GM19351 (cell line): Measurements from ENCODE around the gene VWA1.
"Not testable (repeated sequence)": the region's sequence is repeated elsewhere in the genome, so short reads cannot be mapped to it uniquely, and the experiment has no call there.

ENCODE experiments used
- ATAC-seq: cut with Tn5 transposase; IDR thresholded peaks from one replicate; pipeline ENCODE4 v1.9.1; 2021; ENCODE audit warnings: mild to moderate bottlenecking, moderate library complexity; ENCODE audit not compliant: unreplicated experiment

Gene VWA1

DNA sequence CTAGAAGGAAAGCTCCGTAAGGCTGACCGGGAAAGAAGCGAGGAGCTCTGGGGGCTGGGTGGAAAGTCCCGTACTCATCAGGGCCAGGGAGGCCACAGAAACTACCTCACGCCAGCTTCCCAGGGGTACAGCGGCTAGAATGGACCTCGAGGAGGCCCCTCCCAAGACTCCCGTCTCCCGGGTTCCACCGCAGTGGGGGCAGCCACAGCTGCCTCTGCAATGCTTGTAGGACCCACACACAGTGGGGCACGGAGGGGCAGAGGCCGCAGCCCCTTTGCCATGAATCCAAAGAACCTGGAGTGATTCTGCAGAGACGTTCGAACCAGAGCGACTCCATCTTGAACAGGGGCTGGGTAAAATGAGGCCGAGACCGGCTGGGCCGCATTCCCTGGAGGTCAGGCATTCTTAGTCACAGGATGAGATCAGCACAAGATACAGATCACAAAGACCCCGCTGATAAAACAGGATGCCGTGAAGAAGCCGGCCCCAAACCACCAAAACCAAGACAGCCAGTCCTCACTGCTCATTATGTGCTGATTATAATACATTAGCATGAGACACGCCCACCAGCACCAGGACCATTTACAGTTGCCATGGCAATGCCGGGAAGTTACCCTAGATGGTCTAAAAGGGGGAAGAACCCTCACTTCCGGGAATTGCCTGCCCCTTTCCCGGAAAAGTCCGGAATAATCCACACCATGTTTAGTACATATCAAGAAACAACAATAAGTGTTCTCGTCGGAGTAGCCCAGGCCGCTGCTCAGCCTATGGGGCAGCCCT lies 12.8 kb upstream of the VWA1 start:
- no peak for ATAC-seq

- ATAC-seq = no peak
Measured at GRCh38 chr1:1423245-1423597, 12.3 kb upstream of the VWA1 start.

- ATAC-seq = no peak
Measured at GRCh38 chr1:1424707-1425106, 10.8 kb upstream of the VWA1 start.

GRCh38 chr1:1425426-1425752 lies 10.1 kb upstream of the VWA1 start:
- ATAC-seq = no peak

- ATAC-seq = no peak
Measured at GRCh38 chr1:1425753-1426495, 9.6 kb upstream of the VWA1 start.

GRCh38 chr1:1426496-1427105 lies 8.9 kb upstream of the VWA1 start:
- no peak for ATAC-seq

DNA sequence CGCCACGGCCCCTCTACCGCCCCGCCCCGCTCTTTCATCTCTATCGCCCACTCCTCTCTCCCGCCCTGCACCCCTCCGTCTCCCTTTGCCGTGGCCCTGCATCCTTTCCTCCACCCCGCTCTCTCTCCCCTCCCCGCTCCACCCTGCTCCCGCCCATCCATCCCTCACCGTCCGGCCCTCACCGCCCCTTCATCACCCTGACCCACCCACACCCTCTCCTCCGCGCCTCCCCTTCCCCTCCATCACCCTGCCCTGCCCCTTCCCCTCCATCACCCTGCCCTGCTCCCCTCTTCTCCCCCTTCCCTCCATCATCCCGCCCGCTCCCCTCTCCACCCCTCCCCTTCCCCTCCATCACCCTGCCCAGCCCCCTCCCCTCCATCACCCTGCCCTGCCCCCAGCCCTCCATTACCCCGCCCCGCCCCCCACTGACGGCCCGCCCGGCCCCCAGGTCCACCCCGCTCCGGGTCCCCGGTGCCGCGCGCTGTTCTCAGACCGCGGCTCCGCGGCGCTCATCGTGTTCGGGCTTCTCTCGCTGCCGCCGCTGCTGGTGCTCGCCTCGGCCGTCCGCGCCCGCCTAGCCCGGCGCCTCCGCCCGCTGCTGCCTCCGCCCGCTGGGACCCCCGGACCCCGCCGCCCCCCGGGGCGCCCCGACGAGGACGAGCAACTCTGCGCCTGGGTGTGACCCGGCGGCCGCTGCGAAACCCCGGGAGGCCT lies 8.2 kb upstream of the VWA1 start:
- no peak for ATAC-seq

- ATAC-seq = no peak
Measured at GRCh38 chr1:1427820-1428148, 7.7 kb upstream of the VWA1 start.

GRCh38 chr1:1428174-1428573 lies 7.3 kb upstream of the VWA1 start:
- no peak for ATAC-seq

DNA sequence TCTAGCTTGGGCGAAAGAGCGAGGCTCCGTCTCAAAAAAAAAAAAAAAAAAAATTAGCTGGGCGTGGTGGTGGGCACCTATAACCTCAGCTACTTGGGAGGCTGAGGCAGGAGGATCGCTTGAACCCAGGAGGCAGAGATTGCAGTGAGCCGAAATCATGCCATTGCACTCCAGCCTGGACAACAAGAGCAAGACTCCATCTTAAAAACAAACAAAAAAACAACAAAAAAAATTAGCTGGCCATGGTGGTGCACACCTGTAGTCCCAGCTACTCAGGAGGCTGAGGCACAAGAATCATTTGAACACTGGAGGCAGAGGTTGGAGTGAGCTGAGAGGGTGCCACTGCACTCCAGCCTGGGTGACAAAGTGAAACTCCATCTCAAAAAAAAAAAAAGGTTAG lies 6.5 kb upstream of the VWA1 start:
- ATAC-seq = not testable (repeated sequence)

GRCh38 chr1:1429671-1430073 lies 5.8 kb upstream of the VWA1 start:
- no peak for ATAC-seq

- ATAC-seq = no peak
Measured at GRCh38 chr1:1430114-1430982, 5.1 kb upstream of the VWA1 start.

GRCh38 chr1:1430992-1431844 lies 4.3 kb upstream of the VWA1 start:
- ATAC-seq = no peak

- ATAC-seq = no peak
Measured at GRCh38 chr1:1431845-1432273, 3.6 kb upstream of the VWA1 start.

DNA sequence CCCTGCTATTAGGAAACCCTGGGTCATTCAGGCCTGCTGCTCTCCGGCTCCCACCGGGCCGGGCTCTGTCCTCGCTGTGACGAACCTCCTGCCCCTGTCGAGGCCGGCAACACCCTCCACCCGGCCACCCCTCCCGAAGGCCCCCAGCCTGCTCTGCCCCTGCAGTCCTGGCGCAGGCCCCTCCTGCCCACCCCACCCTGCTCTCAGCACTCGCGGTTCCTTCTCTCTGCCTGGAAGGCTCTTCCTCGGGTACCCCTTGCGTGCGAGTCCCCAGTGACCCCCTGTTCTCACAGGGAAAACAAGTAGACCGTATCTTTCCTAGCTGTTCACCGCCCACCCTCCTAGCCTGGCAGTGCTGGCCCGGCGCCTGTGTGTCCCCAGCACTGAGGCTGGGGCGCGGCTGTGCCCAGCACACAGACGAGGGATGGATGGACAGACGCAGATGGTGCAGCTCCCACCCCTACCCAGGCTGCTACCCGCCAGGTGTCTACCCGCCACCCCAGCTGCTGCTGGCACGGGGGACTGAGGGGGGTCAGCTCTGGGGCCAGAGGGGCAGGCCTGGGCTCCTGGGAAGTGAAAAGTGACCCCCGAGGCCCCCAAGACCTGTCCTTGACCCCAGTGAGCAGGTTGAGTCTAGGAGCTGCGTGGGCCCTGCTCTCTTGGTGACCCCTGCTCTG lies 3.1 kb upstream of the VWA1 start:
- ATAC-seq = no peak

DNA sequence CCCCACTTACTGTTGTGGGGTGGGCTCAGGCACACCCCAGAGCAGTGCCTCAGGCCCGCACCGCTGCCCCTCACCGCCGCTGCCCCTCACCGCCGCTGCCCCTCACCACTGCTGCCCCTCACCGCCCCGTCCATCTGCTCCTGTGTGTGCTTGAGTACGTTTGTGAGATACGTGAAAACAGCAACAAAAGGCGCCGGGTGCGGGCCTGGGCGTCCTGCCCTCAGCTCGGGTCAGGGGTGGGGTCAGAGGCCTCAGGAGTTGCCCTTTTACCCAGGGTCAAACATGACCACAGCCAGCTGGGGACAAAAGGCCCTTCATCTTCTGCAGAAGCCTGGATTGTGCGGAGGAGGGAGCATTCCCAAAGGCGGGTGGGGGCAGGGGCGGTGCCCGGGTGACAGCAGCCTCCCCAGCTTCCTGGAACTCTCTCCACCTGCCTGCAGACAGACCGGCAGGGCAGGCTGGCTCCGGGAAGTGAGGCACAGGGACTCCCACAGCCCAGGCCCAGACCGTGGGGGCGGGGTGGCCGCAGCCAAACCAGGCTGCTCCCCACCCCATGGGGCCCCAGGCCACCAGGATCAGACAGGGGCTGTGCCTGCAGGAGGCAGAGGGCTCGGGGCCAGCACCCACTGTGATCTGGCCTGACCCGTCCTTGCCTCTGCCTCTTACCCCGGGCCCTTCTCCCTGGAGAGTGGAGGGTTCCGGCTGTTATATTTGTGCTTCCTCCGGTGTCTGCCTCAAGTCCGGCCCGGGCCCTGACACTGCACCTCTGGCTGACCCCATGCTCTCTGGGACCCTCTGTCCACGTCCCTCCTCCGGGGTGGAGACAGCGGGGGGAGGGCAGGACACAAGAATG lies 2.3 kb upstream of the VWA1 start:
- ATAC-seq = no peak

DNA sequence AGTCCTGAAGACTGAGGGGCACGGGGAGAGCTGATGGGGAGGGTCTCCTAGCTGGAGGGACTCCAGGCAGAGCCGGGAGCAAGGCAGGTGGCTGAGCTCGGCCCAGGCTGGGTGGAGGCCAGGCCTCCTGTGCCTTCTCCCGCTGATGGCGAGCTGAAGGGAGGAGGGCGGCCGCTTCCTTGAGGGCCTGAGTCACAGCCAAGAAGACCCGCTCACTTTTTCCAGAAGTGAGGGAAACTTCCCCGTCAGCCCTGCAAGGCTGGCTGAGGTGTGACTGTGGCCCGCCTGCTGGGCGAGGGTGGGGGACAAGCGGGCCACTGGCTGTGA lies 1.7 kb upstream of the VWA1 start:
- no peak for ATAC-seq

GRCh38 chr1:1434131-1434823 lies 1.2 kb upstream of the VWA1 start:
- no peak for ATAC-seq
